ENCODE data around the gene MYOZ2. TPM values are rescaled to one million over a fixed set of nuclear protein-coding genes. Genes with fewer than 3 reads are reported as not detected.

Gene MYOZ2
- polyA plus RNA-seq, 3 donors from 2014 or later, result not detected

DNA sequence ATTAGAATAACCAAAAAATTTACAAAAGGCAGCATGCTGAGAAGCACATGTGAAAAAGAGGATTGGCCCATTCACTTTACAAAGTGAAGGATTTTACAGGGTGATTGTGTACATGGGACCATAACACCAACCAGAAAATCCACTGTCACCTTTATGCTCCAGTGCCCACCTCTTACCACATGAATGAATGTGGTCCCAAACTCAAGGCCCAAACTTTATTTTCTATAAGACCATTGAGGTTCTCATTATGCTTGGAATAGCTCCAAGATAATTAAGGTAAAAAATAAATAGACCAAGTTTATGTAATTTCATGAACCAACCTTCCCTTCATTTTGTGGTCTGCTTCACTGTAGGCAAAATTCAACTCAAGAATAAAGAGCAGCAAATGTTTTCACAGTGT lies 24.3 kb upstream of the MYOZ2 start:
- H3K4me1 Mint-ChIP-seq, result no peaks in the 10 kb centered on the region
- no peaks in the 10 kb centered on the region for H3K36me3 Mint-ChIP-seq
- H3K27ac Mint-ChIP-seq, result no peak overlapping the region
- no peak overlapping the region for H3K4me3 Mint-ChIP-seq
- H3K27me3 Mint-ChIP-seq (ENCODE audit: low read depth in 3 of 3), result peaks cover 2 to 12% (median 3%) of the 10 kb centered on the region in 3 donors
- H3K9me3 Mint-ChIP-seq, result no peaks in the 10 kb centered on the region
- DNase-seq, result no peak

DNA sequence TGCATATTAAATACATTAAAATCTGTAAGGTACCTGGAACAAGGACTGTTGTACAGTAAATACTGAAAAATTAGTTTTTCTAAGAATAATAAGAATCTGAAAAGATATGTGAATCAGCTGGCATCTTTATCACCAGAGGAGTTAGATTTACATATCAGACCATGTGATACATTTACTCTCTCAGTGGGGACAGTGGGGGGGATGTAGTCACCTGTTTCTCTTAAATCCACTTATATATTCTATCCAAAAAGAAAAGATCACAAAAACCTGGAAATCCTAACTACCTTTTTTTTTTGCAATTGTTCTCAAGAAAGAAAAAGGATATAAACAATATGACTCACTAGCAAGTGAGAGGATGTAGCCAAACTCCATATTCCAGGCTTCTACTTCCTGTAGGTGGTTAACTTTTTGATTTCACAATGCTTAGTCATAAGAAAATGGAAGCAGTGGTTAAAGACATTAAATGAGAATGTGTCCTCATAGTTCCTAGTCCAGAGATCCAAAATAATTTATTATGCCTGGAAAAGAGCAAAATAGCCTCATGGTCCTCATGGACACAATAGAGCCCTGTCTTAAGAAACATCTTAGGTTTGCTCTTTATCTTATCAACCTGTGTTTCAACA lies 22.5 kb upstream of the MYOZ2 start:
- H3K27ac Mint-ChIP-seq, result no peak overlapping the region

DNA sequence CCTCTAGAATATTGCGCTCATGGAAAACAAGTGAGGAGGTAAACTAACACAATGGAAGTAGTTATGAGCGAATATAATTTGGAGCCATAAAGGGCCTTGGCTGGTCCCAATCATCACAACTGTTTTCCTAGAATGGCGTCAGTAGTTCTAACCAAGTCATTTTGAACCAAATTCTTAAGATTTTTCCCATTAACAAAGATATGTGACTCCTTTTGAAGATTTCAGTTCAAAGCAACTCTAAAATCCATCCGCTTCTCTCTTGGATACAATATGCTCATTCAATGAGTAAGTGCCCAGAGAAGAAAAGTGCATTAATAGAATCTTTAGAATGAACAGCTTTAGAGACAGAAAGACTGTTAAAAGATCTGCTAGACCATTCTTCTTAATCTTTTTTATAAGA lies 19.6 kb upstream of the MYOZ2 start:
- H3K27me3 Mint-ChIP-seq (ENCODE audit: low read depth in 3 of 3), result peaks cover 0 to 10% (median 3%) of the 10 kb centered on the region in 3 donors
- no peaks in the 10 kb centered on the region for H3K4me1 Mint-ChIP-seq

More for the DNA sequence above, 22.5 kb upstream of the MYOZ2 start:
- Mint-ChIP-seq H3K27me3 (ENCODE audit: low read depth in 3 of 3) (peaks cover 0 to 8% (median 3%) of the 10 kb centered on the region in 3 donors), H3K36me3 (no peaks in the 10 kb centered on the region), H3K9me3 (no peaks in the 10 kb centered on the region), H3K4me3 (no peak overlapping the region), H3K4me1 (no peaks in the 10 kb centered on the region)
- no peak for DNase-seq

DNA sequence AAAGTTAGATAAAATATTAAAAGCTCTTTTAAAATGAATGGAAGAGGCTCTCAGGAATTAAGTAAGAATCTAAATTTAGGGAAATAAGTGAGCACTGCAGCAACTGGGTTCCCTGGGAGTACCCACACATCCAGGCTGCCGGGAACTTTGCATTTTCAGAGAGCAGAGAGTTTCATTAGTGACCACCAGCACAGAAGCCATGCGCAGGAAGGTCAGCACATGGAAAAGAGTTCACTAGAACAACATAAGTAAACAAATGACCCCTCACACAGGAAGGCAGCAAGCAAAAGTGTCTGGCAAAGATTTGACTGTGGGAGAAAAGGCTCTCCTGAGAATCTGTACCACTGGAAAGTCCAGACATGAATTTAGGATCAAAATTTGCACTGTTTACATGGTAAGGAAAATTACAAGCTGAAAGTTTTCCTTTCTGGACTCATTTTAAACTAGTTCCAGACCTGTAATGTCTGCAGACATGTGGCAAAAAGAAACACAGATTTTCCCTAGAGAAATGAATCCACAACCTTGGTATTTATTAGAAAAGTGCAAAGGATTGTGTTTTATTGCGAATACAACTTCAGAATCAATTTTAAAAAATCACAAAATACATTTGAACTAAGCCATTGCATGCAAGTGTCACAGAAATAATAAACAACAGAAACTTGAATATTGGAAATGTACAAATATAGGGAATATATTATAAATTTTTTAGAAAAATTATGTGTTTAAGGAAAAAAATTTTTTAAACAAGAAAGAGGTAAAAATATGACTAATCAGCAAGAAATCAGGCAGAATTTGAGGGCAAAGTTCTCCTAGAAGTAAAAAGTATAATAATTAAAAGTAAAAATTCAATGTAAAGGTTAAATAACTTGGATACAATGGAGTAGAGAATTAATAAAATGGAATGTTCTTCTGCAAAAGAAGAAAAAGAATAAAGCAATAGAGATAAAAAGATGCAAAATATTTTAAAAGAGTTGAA lies 18.4 kb upstream of the MYOZ2 start:
- no peak overlapping the region for H3K27ac Mint-ChIP-seq
- peaks cover 0 to 1% (median 0%) of the 10 kb centered on the region in 6 donors for H3K9me3 Mint-ChIP-seq
- no peak overlapping the region for H3K4me3 Mint-ChIP-seq
- H3K4me1 Mint-ChIP-seq, result no peaks in the 10 kb centered on the region
- peaks cover 0 to 7% (median 3%) of the 10 kb centered on the region in 3 donors for H3K27me3 Mint-ChIP-seq (ENCODE audit: low read depth in 3 of 3)
- no peak for DNase-seq
- H3K36me3 Mint-ChIP-seq, result no peaks in the 10 kb centered on the region

More for the DNA sequence above, 19.6 kb upstream of the MYOZ2 start:
- Mint-ChIP-seq H3K27ac (no peak overlapping the region), H3K4me3 (no peak overlapping the region), H3K9me3 (peaks cover 0 to 1% (median 0%) of the 10 kb centered on the region in 6 donors), H3K36me3 (no peaks in the 10 kb centered on the region)
- DNase-seq, result no peak

DNA sequence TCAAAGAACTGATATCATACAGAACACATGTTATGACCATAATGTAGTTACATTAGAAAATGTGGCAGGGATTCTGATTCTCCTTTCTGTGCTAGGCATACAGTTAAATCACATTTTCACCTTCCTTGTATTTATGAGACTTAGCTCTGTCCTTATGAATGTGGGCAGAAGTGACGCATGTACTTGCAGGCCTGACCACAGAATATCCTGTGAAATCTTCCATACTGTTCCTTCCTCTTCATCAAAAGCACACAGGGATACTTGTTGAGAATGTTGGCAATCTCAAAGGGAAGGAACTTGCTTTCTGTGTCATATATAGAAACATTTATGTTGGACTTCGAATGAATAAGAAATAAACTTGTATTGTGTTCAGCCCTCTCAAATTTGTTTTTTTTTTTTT lies 17.2 kb upstream of the MYOZ2 start:
- Mint-ChIP-seq H3K9me3 (peaks cover 0 to 1% (median 0%) of the 10 kb centered on the region in 6 donors), H3K4me3 (no peak overlapping the region), H3K27ac (no peak overlapping the region), H3K27me3 (ENCODE audit: low read depth in 3 of 3) (peaks cover 0 to 8% (median 7%) of the 10 kb centered on the region in 3 donors), H3K4me1 (no peaks in the 10 kb centered on the region), H3K36me3 (no peaks in the 10 kb centered on the region)
- no peak for DNase-seq

DNA sequence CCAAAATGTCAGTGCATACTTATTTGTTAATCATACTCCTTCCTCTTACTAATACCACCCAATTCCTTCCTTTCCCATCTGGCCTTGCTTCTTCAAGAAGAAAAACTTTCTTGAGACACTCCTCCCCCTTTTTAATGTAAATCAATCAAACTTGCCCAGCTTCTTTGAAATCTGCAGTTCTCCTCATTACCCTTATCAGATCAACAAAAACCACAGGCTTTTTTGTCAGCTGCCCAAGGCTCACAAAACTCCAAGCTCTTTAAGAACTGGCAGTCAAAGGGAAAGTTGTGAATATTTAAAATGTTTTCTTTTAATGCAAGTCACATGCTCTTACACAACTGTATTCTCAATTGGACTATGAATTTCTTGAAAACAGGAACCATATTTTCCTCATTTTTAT lies 11.3 kb upstream of the MYOZ2 start:
- Mint-ChIP-seq H3K4me3 (no peak overlapping the region), H3K36me3 (no peaks in the 10 kb centered on the region), H3K27me3 (ENCODE audit: low read depth in 3 of 3) (peaks cover 0 to 10% (median 3%) of the 10 kb centered on the region in 3 donors), H3K9me3 (no peaks in the 10 kb centered on the region), H3K27ac (no peak overlapping the region), H3K4me1 (no peaks in the 10 kb centered on the region)
- no peak for DNase-seq

DNA sequence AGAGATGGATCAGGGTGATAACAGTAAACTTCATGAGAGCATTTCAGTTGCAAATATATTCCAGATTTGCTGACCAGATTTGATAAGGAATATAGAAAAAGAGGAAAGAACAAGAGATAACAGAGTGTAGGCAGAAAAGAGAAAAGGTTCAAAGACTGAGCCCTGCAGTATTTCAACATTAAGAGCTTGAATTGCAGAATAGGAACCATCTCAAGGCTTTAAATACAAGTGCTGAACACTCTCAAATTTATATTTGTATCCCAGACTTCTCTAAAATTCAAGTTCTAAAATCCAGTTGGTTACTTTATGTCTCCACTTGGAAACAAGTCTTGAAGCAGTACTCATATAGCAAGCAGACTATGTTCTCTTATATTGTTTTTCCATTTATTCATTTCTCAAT lies 9.7 kb upstream of the MYOZ2 start:
- Mint-ChIP-seq H3K27ac (no peak overlapping the region), H3K9me3 (no peaks in the 10 kb centered on the region), H3K27me3 (ENCODE audit: low read depth in 3 of 3) (peaks cover 0 to 8% (median 3%) of the 10 kb centered on the region in 3 donors), H3K4me3 (no peak overlapping the region), H3K36me3 (no peaks in the 10 kb centered on the region), H3K4me1 (no peaks in the 10 kb centered on the region)
- no peak for DNase-seq

DNA sequence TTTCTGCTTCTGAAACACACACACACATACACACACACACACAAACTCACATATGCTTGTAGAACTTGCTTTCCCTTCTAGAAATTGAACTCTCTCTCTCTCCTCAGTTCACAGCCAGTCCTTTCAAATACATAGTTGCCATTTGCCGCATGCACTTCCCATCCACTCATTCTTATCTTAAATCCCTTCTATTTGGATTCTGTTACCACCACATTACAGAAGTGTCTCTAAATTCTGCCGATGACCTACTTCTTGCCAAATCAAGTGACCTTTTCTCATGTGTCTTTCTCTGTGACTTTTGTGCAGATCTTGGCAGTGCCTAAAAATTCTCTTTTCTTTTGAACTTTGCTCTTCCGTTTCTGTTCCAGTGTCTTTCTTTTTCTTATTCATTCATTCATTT lies 7.5 kb upstream of the MYOZ2 start:
- no peak overlapping the region for H3K4me3 Mint-ChIP-seq
- no peaks in the 10 kb centered on the region for H3K9me3 Mint-ChIP-seq
- H3K27me3 Mint-ChIP-seq (ENCODE audit: low read depth in 3 of 3), result peaks cover 0 to 5% (median 3%) of the 10 kb centered on the region in 3 donors
- H3K4me1 Mint-ChIP-seq, result no peaks in the 10 kb centered on the region
- no peaks in the 10 kb centered on the region for H3K36me3 Mint-ChIP-seq
- DNase-seq, result no peak
- no peak overlapping the region for H3K27ac Mint-ChIP-seq

DNA sequence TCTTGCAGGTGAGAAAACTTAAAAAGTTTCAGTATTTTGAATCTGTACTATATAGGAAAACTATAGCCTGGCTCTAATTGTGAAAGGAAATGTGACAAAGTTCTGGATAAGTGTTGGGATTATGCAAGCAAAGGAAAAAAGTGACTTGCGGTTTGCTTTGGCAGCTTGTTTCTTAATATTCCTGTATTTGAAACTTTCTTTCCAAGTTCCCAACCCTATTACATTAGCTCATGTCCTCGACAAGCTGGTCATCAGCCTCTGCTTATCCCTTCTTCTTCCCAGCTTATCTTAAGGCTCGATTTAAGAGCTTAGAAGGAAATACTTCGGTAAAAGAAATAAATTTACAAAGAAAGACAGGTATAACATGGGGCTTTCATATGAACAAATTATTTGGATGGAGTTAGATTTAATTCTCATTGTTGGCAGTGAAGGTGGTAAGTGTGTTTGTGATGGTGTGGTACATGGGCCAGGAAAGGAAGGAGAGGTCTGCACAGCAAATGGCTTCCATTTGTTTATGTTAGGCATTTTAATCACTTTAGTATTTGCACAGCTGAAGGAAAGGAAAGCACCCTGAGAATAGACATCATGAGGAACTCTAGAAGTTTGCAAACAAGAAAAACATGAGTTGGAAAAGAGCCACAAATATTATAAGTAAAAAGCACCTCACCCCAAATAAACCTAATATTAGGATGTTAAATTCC lies 5.1 kb upstream of the MYOZ2 start:
- Mint-ChIP-seq H3K36me3 (no peaks in the 10 kb centered on the region), H3K9me3 (no peaks in the 10 kb centered on the region), H3K4me1 (no peaks in the 10 kb centered on the region), H3K4me3 (no peak overlapping the region), H3K27me3 (ENCODE audit: low read depth in 3 of 3) (peaks cover 2 to 3% (median 3%) of the 10 kb centered on the region in 3 donors), H3K27ac (no peak overlapping the region)
- no peak for DNase-seq

DNA sequence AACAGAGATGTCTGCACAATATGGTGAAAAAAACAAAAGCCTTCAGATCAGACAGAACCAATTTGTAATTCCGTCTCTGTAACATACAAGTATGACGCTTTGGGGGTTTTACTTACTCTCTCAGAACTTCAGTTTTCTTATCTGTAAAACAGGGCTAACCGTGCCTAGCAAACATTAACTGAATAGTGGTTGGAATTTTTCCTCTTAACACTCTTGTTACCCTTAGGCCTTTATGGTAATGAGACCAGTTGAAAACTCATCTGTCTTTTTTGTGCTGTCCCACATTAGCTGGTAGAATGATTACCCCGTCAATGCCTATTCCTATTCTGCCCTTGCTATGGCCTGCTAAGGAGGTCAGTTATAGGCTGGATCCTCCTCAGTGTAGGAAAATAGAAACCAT lies 4.5 kb upstream of the MYOZ2 start:
- Mint-ChIP-seq H3K36me3 (no peaks in the 10 kb centered on the region), H3K27me3 (ENCODE audit: low read depth in 3 of 3) (peaks cover 2 to 6% (median 3%) of the 10 kb centered on the region in 3 donors), H3K9me3 (no peaks in the 10 kb centered on the region), H3K4me3 (no peak overlapping the region), H3K4me1 (no peaks in the 10 kb centered on the region), H3K27ac (no peak overlapping the region)
- DNase-seq, result no peak

DNA sequence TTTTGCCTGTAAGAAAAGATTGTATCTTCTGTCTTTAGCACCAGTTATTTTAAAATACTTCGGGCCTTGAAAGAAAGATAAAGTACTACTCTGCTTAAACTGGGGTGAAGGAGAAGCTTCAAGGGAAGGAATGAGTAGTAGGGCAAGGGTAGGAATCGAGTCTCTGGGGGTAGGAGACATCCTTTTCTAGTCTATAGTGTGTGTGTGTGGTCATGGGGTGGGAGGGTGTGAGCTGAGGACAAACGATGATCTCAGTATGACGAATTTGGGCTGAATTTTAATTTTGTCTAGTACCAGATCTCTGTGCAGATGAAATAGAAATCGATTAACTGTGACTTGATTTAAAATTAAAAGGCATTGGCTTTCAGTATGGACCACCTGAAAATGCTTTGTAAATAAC lies 3.3 kb upstream of the MYOZ2 start:
- Mint-ChIP-seq H3K4me1 (no peaks in the 10 kb centered on the region), H3K9me3 (no peaks in the 10 kb centered on the region), H3K36me3 (no peaks in the 10 kb centered on the region), H3K4me3 (no peak overlapping the region), H3K27me3 (ENCODE audit: low read depth in 3 of 3) (peaks cover 2 to 6% (median 3%) of the 10 kb centered on the region in 3 donors), H3K27ac (no peak overlapping the region)
- DNase-seq, result no peak

DNA sequence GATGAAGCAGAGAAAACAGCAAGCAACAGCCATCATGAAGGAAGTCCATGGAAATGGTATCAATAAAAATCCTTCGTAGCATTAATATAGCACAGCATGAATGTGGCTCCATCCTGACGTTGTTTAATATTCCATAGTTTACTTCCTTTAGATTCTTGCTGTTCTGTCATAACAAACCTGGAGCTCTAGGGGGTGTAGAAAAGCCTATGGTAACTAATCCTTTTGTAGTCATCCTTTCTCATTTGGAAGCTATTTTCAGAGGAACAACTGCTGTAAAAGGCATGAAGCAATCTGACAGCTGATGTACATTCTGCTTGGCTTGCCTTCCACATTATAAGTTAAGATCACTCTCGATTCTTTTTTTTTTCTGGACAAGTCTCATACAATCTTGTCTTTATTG lies 914 bp downstream of the MYOZ2 start:
- Mint-ChIP-seq H3K4me3 (no peak overlapping the region), H3K36me3 (no peaks in the 10 kb centered on the region), H3K27me3 (ENCODE audit: low read depth in 3 of 3) (peaks cover 0 to 4% (median 2%) of the 10 kb centered on the region in 3 donors), H3K27ac (no peak overlapping the region), H3K4me1 (peaks cover 12 to 18% of the 10 kb centered on the region in 2 donors), H3K9me3 (no peaks in the 10 kb centered on the region)
- DNase-seq, result no peak

DNA sequence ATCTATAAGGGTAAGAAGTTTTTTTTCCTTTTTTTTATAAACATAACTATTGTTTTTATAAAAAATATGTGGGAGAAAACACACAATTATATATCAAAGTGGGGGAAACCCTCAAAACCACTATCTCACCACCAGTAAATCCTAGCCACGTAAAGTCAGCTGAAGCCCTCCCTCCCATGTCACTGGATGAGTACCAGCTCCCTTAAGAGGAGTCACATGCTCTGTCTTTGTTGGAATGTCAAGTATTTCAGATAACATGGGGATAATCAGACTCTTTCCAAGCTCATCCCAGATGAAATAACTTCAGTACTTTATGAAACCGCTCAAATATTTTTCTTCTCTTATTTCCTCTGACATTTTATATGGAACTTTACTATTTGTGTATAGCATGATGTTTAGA lies 2.4 kb downstream of the MYOZ2 start:
- peaks cover 12 to 18% of the 10 kb centered on the region in 2 donors for H3K4me1 Mint-ChIP-seq
- peaks cover 0 to 4% (median 2%) of the 10 kb centered on the region in 3 donors for H3K27me3 Mint-ChIP-seq (ENCODE audit: low read depth in 3 of 3)
- H3K27ac Mint-ChIP-seq, result no peak overlapping the region
- no peak for DNase-seq
- no peak overlapping the region for H3K4me3 Mint-ChIP-seq
- H3K9me3 Mint-ChIP-seq, result no peaks in the 10 kb centered on the region
- no peaks in the 10 kb centered on the region for H3K36me3 Mint-ChIP-seq

DNA sequence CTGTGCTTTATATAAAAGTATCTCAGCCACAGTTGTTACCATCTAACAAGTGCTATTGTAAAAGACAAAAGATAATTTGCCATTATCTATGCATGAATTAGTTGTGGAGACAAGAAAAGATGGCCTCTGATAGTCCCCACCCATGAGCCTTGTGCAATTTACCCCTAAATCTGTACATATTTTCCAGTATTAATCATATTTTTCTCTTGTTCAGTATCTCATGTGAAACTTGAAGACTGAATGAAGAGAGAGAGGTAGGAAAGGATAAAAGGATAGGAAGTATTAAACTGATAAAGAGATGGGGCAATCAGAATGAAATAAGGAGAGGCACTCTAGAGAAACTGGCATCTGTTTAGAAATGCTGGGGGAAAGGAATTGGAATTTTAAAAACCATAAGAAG lies 3.7 kb downstream of the MYOZ2 start:
- Mint-ChIP-seq H3K4me3 (peak overlapping the region in 2 of 5 donors; percentile 3 to 17), H3K9me3 (peaks cover 0 to 2% (median 0%) of the 10 kb centered on the region in 6 donors), H3K27me3 (ENCODE audit: low read depth in 3 of 3) (peaks cover 0 to 4% (median 2%) of the 10 kb centered on the region in 3 donors), H3K4me1 (peaks cover 12 to 18% of the 10 kb centered on the region in 2 donors), H3K27ac (no peak overlapping the region), H3K36me3 (no peaks in the 10 kb centered on the region)
- DNase-seq, result no peak
